K562 (cell line): ENCODE results near the gene ITPR2. TPM values are rescaled to one million over a fixed set of nuclear protein-coding genes. Genes with fewer than 3 reads are reported as not detected.
A peak's percentile ranks its signal among the peaks of the same experiment; 100 is the strongest.

ENCODE experiments used
- CBX3 ChIP-seq, 2 experiments: IDR thresholded peaks; 1 replicate in 1 of 2; 2 replicates in 1 of 2; pipeline ENCODE4 v1.6.1; 2012; ENCODE audit warnings: inconsistent platforms in 2 of 2, low read length in 2 of 2, borderline replicate concordance in 1 of 2, control low read depth in 1 of 2
- REST ChIP-seq, 2 experiments: fragments of 450-650 bp; formaldehyde crosslinking in 1 of 2; IDR thresholded peaks; 2 replicates each; pipeline versions ENCODE4 v1.4.0 to v1.6.1; 2014 to 2020; ENCODE audit warnings: mild to moderate bottlenecking in 2 of 2, borderline replicate concordance in 1 of 2, low read depth in 1 of 2
- ZBTB7A ChIP-seq: IDR thresholded peaks from 2 replicates; pipeline ENCODE4 v1.6.1; 2011; ENCODE audit warnings: low read depth, mild to moderate bottlenecking, low read length, moderate library complexity, borderline replicate concordance; ENCODE audit not compliant: control insufficient read depth
- ZBTB9 ChIP-seq: fragments of 450-650 bp; formaldehyde crosslinking; IDR thresholded peaks from 2 replicates; pipeline ENCODE4 v1.4.0; 2020; ENCODE audit warnings: mild to moderate bottlenecking, moderate library complexity
- ZNF785 ChIP-seq: fragments of 250-450 bp; sonication (Bioruptor Pico); IDR thresholded peaks from 2 replicates; pipeline ENCODE4 v1.4.0; 2020; ENCODE audit warnings: mild to moderate bottlenecking
- polyA plus RNA-seq, 8 experiments: library from polyadenylated mRNA; depleted of rRNA in 4 of 8; stranded (reverse) in 5 of 8; unstranded in 3 of 8; fragments of >200 nt; fragmentation: Nextera tagmentation in 2 of 8; fragmentation: Illumina TruSeq in 1 of 8; extraction: Ambion mirVana in 2 of 8; extraction: Trizol in 1 of 8; gene quantifications; 2 replicates each; pipeline versions ENCODE4 v1.2.1 to v1.2.3, GENCODE V29; 2011 to 2014; ENCODE audit warnings: inconsistent platforms in 1 of 8, missing spikeins in 1 of 8
- total RNA-seq, 7 experiments: library from RNA; depleted of rRNA in 6 of 7; stranded (reverse); fragments of >200 nt in 6 of 7; fragmentation: Illumina TruSeq in 2 of 7; extraction: Trizol in 2 of 7; gene quantifications; 2 replicates each; pipeline versions ENCODE4 v1.2.1 to v1.2.3, GENCODE V29; 2011 to 2021; ENCODE audit warnings: low replicate concordance in 1 of 7

ITPR2 gene
- total and polyA plus RNA-seq, 9 of the 15 experiments (the other 6 are each of a cell fraction or from before 2014, with no cell fraction given) = 0.21 to 3.3 (median 0.95) TPM

- no peak for TF ChIP-seq ZBTB9 (CRISPR knock-in tag)
- no peak for TF ChIP-seq ZBTB7A
- TF ChIP-seq CBX3 (IDR thresholded peaks at IDR 0.05; ENCODE audit: borderline replicate concordance in 1 of 2, low read length in 2 of 2) = peak in 1 of 2 experiments; percentile 77; a peak in 1 of 3 replicates
- peak; percentile 33; the same call in 1 of the 2 replicates for TF ChIP-seq REST (IDR thresholded peaks at IDR 0.05; ENCODE audit: borderline replicate concordance)
- no peak for TF ChIP-seq REST (CRISPR knock-in tag; IDR thresholded peaks at IDR 0.05; ENCODE audit: low read depth)
- no peak for TF ChIP-seq ZNF785 (CRISPR knock-in tag)
Observed at GRCh38 chr12:26524862-26525465, 308.0 kb downstream of the ITPR2 start (continued).
